Ovary (tissue), 9 donors: ENCODE data around the gene BMPR1A. TPM values are rescaled to one million over a fixed set of nuclear protein-coding genes. Genes with fewer than 3 reads are reported as not detected.

Source experiments
- DNase-seq, 5 donors: peaks; one replicate each; pipeline ENCODE4 v3.0.0-alpha.2; 2019 to 2020
- H3K27ac ChIP-seq, 2 donors: fragments of 200-600 bp; one replicate each; pipeline versions ENCODE4 v1.5.1 to v1.8.0; 2019 to 2022
- H3K27me3 ChIP-seq: fragments of 200-600 bp; one replicate; pipeline ENCODE4 v1.8.0; 2022
- H3K36me3 ChIP-seq: fragments of 200-600 bp; sonication (generic); one replicate; pipeline ENCODE4 v1.5.1; 2019
- H3K4me1 ChIP-seq: one replicate; pipeline ENCODE4 v1.8.1; 2013; ENCODE audit warnings: mild to moderate bottlenecking, moderate library complexity; ENCODE audit not compliant: insufficient read depth
- H3K4me3 ChIP-seq: fragments of 200-600 bp; sonication (generic); one replicate; pipeline ENCODE4 v1.5.1; 2017
- H3K9me3 ChIP-seq, 2 donors: fragments of 200-600 bp in 1 of 2; sonication (generic) in 1 of 2; one replicate each; pipeline versions ENCODE4 v1.5.1 to v1.8.1; 2013 to 2019; ENCODE audit warnings: mild to moderate bottlenecking in 1 of 2, moderate library complexity in 1 of 2
- CTCF ChIP-seq, 3 donors: fragments of 450-650 bp in 2 of 3; fragments of 200-600 bp in 1 of 3; IDR thresholded peaks; one replicate each; pipeline versions ENCODE4 v1.5.1 to v1.8.0; 2016 to 2022; ENCODE audit warnings: antibody characterized with exemption in 3 of 3, mild to moderate bottlenecking in 1 of 3
- EP300 ChIP-seq: sonication (generic); formaldehyde crosslinking; IDR thresholded peaks from one replicate; pipeline ENCODE4 v1.6.1; 2017; ENCODE audit warnings: antibody characterized with exemption
- POLR2A ChIP-seq: fragments of 450-650 bp; IDR thresholded peaks from one replicate; pipeline ENCODE4 v1.6.1; 2017; ENCODE audit warnings: antibody characterized with exemption, mild to moderate bottlenecking, moderate library complexity
- WGBS, 3 donors: extraction: QIAGEN DNeasy Blood & Tissue Kit in 1 of 3; methylation state at CpG; one replicate each; pipeline versions ENCODE4 v1.1.5 to v1.1.7; 2013 to 2017; 5-methylcytosine and 5-hydroxymethylcytosine counted together
- intact Hi-C, 4 donors: fragments of 100-400 bp; cut with DNase I; formaldehyde crosslinking; loops; one replicate each; pipeline versions ENCODE4 v1.11.0 to v1.15.1; 2022 to 2023
- polyA plus RNA-seq, 2 donors: library from polyadenylated mRNA; stranded (reverse); fragments of 200-250 nt in 1 of 2; fragments of 350-450 nt in 1 of 2; fragmentation: Illumina TruSeq in 1 of 2; extraction: RNeasy Lipid Tissue Mini Kit (QIAGEN cat#74804) in 1 of 2; gene quantifications; one replicate each; pipeline ENCODE4 v1.2.3, GENCODE V29; 2013 to 2014
- total RNA-seq, 7 donors: library from RNA; depleted of rRNA in 2 of 7; stranded (reverse); fragments of >200 nt in 2 of 7; fragmentation: NEBNext Ultra II Directional in 3 of 7; extraction: Animal tissue kit (Norgen Biotek cat#: 25700) in 3 of 7; gene quantifications; one replicate each; pipeline versions ENCODE4 v1.1.0 to v1.2.4, GENCODE V29; 2016 to 2023
- donor health status: DM: no; HTN: no; CAD: no; lungs with moderate emphysema.
- donor health status: DM: no; HTN: no; CAD: no.
- donor health status: Bipolar disorder and iron deficiency.
- donor health status: DM: yes; HTN: yes; CAD: no.
- donor health status: DM: no; HTN: no; CAD: no.
- donor health status: DM: yes; HTN: yes; CAD: no.

Gene BMPR1A
- total and polyA plus RNA-seq, 9 donors: 19.0 to 77.9 (median 55.8) TPM

GRCh38 chr10:86725980-86726676, 30.3 kb upstream of the BMPR1A start:
- no peaks in the 10 kb centered on the region for H3K9me3 ChIP-seq
- intact Hi-C loops: no loop called here
- TF ChIP-seq POLR2A (no peak), EP300 (no peak), CTCF (IDR thresholded peaks at IDR 0.05) (no peak)
- 92 to 93% (median 92%) methylated on average over 14 of the region's 14 CpGs for WGBS, 3 donors
- H3K36me3 ChIP-seq: no peaks in the 10 kb centered on the region
- DNase-seq: no peak
- H3K4me1 ChIP-seq: peaks cover 2% of the 10 kb centered on the region
- no peak overlapping the region for H3K27ac ChIP-seq
- H3K4me3 ChIP-seq: no peak overlapping the region
- no peaks in the 10 kb centered on the region for H3K27me3 ChIP-seq

DNA sequence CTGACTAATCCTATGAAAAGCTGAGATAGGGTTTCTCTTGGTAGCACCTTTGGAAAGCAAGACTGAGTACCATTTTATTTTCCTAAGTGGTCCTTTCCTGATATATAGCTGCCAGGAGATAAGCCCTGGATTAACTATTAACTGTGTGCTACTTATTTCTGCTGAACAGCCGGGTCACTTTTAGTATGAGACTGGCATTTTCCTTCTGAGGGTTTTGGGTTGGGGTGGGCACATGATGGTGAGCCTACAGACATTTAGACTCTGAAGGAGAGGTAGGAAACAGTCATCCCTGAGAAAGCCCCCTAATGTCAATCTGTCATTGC, 29.8 kb upstream of the BMPR1A start:
- peaks cover 2% of the 10 kb centered on the region for H3K4me1 ChIP-seq
- no peak overlapping the region for H3K27ac ChIP-seq
- no peaks in the 10 kb centered on the region for H3K36me3 ChIP-seq
- intact Hi-C loops: no loop called here
- TF ChIP-seq CTCF (IDR thresholded peaks at IDR 0.05) (no peak), EP300 (no peak), POLR2A (no peak)
- no peaks in the 10 kb centered on the region for H3K9me3 ChIP-seq
- no peak for DNase-seq
- H3K27me3 ChIP-seq: no peaks in the 10 kb centered on the region
- H3K4me3 ChIP-seq: no peak overlapping the region
- 74 to 88% (median 84%) methylated on average over 1 of the region's 1 CpG for WGBS, 3 donors

DNA sequence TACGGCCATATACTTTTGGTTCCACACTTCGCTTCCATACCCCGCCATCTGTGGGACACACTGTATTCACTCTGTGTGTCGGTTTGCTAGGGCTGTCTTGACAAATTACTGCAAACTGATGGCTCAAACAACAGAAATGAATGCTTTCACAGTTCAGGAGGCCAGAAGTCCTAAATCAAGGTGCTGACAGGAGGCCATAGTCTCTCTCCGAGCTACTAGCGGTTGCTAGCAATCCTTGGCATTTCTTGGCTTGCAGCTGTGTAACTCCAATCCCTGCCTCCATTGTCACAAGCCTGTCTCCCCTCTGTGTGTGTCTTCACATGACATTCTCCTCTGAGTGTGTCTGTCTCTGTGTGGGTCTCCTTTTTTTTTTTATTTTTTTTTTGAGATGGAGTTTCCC, 28.9 kb upstream of the BMPR1A start:
- Histone ChIP-seq H3K27me3 (no peaks in the 10 kb centered on the region), H3K9me3 (no peaks in the 10 kb centered on the region), H3K4me1 (peaks cover 4% of the 10 kb centered on the region), H3K4me3 (no peak overlapping the region), H3K36me3 (no peaks in the 10 kb centered on the region), H3K27ac (no peak overlapping the region)
- no peak for DNase-seq
- intact Hi-C loops: no loop called here
- 78 to 86% (median 80%) methylated on average over 6 of the region's 6 CpGs for WGBS, 3 donors
- TF ChIP-seq CTCF (IDR thresholded peaks at IDR 0.05) (no peak), EP300 (no peak), POLR2A (no peak)

- no peak for DNase-seq
- intact Hi-C loops: no loop called here
- TF ChIP-seq CTCF (IDR thresholded peaks at IDR 0.05): no peak
- TF ChIP-seq EP300: no peak
- no peak for TF ChIP-seq POLR2A
- Histone ChIP-seq H3K27me3 (no peaks in the 10 kb centered on the region), H3K9me3 (no peaks in the 10 kb centered on the region), H3K4me3 (no peak overlapping the region), H3K27ac (no peak overlapping the region), H3K36me3 (no peaks in the 10 kb centered on the region), H3K4me1 (peaks cover 4% of the 10 kb centered on the region)
- 91 to 93% (median 91%) methylated on average over 3 of the region's 3 CpGs for WGBS, 3 donors
These were observed 28.4 kb upstream of the BMPR1A start for GRCh38 chr10:86728056-86728455.
